Osteocyte (in vitro differentiated cells): ENCODE data around the gene AK5. TPM values are rescaled to one million over a fixed set of nuclear protein-coding genes. Genes with fewer than 3 reads are reported as not detected.

Experiments
- DNase-seq: peaks from one replicate; pipeline ENCODE4 v3.0.0; 2021; ENCODE audit warnings: mixed read lengths; ENCODE audit not compliant: unreplicated experiment; ENCODE audit errors: extremely low spot score
- H3K27ac Mint-ChIP-seq: one replicate; pipeline ENCODE4 v1.8.0; 2021; ENCODE audit warnings: mild to moderate bottlenecking, mixed read lengths; ENCODE audit not compliant: unreplicated experiment
- H3K27me3 Mint-ChIP-seq: one replicate; pipeline ENCODE4 v1.8.0; 2021; ENCODE audit warnings: mixed read lengths; ENCODE audit not compliant: unreplicated experiment
- H3K36me3 Mint-ChIP-seq: one replicate; pipeline ENCODE4 v1.8.0; 2021; ENCODE audit warnings: mixed read lengths; ENCODE audit not compliant: unreplicated experiment
- H3K4me1 Mint-ChIP-seq: one replicate; pipeline ENCODE4 v1.8.0; 2021; ENCODE audit warnings: mixed read lengths; ENCODE audit not compliant: unreplicated experiment
- H3K4me3 Mint-ChIP-seq: one replicate; pipeline ENCODE4 v1.8.0; 2021; ENCODE audit warnings: mild to moderate bottlenecking, moderate library complexity, mixed read lengths; ENCODE audit not compliant: unreplicated experiment
- H3K9me3 Mint-ChIP-seq: one replicate; pipeline ENCODE4 v1.8.0; 2021; ENCODE audit warnings: mixed read lengths; ENCODE audit not compliant: unreplicated experiment
- total RNA-seq: library from RNA; stranded (reverse); gene quantifications from 2 replicates; pipeline ENCODE4 v1.2.1, GENCODE V29; 2021
- TF ChIP-seq, protein P1 (sequence below): fragments of 200-600 bp; sonication (generic); IDR thresholded peaks from 2 replicates; pipeline ENCODE4 v1.5.0; 2021; ENCODE audit warnings: antibody characterized with exemption, mild to moderate bottlenecking, moderate library complexity

Gene AK5
- total RNA-seq, 1 donor from 2014 or later = 38.1 TPM

- H3K36me3 Mint-ChIP-seq = peaks cover 3% of the 10 kb centered on the region
- TF ChIP-seq, protein P1, sequence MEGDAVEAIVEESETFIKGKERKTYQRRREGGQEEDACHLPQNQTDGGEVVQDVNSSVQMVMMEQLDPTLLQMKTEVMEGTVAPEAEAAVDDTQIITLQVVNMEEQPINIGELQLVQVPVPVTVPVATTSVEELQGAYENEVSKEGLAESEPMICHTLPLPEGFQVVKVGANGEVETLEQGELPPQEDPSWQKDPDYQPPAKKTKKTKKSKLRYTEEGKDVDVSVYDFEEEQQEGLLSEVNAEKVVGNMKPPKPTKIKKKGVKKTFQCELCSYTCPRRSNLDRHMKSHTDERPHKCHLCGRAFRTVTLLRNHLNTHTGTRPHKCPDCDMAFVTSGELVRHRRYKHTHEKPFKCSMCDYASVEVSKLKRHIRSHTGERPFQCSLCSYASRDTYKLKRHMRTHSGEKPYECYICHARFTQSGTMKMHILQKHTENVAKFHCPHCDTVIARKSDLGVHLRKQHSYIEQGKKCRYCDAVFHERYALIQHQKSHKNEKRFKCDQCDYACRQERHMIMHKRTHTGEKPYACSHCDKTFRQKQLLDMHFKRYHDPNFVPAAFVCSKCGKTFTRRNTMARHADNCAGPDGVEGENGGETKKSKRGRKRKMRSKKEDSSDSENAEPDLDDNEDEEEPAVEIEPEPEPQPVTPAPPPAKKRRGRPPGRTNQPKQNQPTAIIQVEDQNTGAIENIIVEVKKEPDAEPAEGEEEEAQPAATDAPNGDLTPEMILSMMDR = no peak
- DNase-seq = no peak
- H3K27ac Mint-ChIP-seq = no peak overlapping the region
- H3K27me3 Mint-ChIP-seq = no peaks in the 10 kb centered on the region
- no peak overlapping the region for H3K4me3 Mint-ChIP-seq
- H3K4me1 Mint-ChIP-seq = peaks cover 5% of the 10 kb centered on the region
- no peaks in the 10 kb centered on the region for H3K9me3 Mint-ChIP-seq
Observed at GRCh38 chr1:77355010-77355409, 73.2 kb downstream of the AK5 start.

DNA sequence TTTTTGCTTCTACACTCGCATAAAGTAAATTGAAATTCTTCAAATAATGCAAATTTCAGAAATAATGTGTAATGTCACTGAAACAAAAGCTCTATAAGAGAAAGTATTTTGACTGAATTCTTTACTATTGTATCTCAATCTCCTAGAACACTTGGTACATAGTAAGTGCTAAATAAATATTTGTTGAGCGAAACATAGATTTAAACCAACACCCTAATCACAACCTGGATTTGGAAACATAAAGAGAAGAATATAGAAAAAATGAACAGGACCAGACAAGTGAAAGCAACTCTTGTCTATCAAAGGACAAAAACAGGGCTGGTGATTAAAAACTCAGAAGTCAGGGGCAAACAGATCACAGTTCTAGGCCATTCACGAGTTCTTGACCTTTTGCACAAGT is 74.3 kb downstream of the AK5 start:
- Mint-ChIP-seq H3K27me3 (no peaks in the 10 kb centered on the region), H3K27ac (no peak overlapping the region), H3K36me3 (peaks cover 3% of the 10 kb centered on the region), H3K9me3 (no peaks in the 10 kb centered on the region), H3K4me1 (peaks cover 5% of the 10 kb centered on the region), H3K4me3 (no peak overlapping the region)
- TF ChIP-seq, protein P1 = no peak
- no peak for DNase-seq

DNA sequence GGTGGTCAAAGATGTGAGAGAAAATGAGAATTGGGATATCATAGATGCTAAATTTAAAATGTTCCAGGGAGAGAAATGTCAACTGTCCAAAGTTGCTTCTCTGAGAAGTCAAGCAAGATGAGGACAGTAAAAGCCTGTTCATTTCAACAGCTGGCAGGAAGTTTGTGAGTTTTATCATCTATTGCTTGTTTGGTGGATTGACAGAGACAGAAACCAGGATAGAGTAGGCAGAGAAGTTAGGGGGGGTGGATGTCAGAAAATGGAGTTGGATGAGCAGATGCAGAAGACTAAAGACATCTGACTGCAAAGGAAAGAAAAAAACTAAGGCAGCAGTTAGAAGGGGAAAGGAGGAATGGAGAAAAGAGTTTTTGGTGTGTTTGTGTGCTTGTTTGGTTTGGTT is 78.4 kb downstream of the AK5 start:
- no peaks in the 10 kb centered on the region for H3K27me3 Mint-ChIP-seq
- TF ChIP-seq, protein P1 = no peak
- H3K4me1 Mint-ChIP-seq = peaks cover 6% of the 10 kb centered on the region
- peaks cover 9% of the 10 kb centered on the region for H3K9me3 Mint-ChIP-seq
- no peak for DNase-seq
- H3K36me3 Mint-ChIP-seq = peaks cover 12% of the 10 kb centered on the region
- no peak overlapping the region for H3K4me3 Mint-ChIP-seq
- no peak overlapping the region for H3K27ac Mint-ChIP-seq

- no peak for DNase-seq
- Mint-ChIP-seq H3K4me1 (peaks cover 3% of the 10 kb centered on the region), H3K4me3 (no peak overlapping the region), H3K27me3 (no peaks in the 10 kb centered on the region), H3K9me3 (peaks cover 9% of the 10 kb centered on the region), H3K36me3 (peaks cover 9% of the 10 kb centered on the region), H3K27ac (no peak overlapping the region)
- TF ChIP-seq, protein P1 = no peak
Observed at GRCh38 chr1:77361621-77362020, 79.8 kb downstream of the AK5 start.

- no peaks in the 10 kb centered on the region for H3K9me3 Mint-ChIP-seq
- TF ChIP-seq, protein P1 = no peak
- no peak for DNase-seq
- H3K36me3 Mint-ChIP-seq = no peaks in the 10 kb centered on the region
- peak overlapping the region; percentile 92 for H3K27ac Mint-ChIP-seq
- peak overlapping the region; percentile 23 for H3K4me3 Mint-ChIP-seq
- H3K4me1 Mint-ChIP-seq = peaks cover 49% of the 10 kb centered on the region
- H3K27me3 Mint-ChIP-seq = no peaks in the 10 kb centered on the region
Observed at GRCh38 chr1:77370161-77370560, 88.3 kb downstream of the AK5 start.
